IPS-18a (cell line): Measurements from ENCODE around the gene DLGAP1.
A peak's percentile ranks its signal among the peaks of the same experiment; 100 is the strongest.

ENCODE experiments used
- H3K27ac ChIP-seq: one replicate; pipeline ENCODE4 v1.5.1; 2013; ENCODE audit warnings: low read length
- H3K27me3 ChIP-seq: one replicate; pipeline ENCODE4 v1.6.1; 2013; ENCODE audit warnings: mild to moderate bottlenecking, low read length; ENCODE audit not compliant: control insufficient read depth, insufficient read depth
- H3K36me3 ChIP-seq: one replicate; pipeline ENCODE4 v1.6.1; 2013; ENCODE audit warnings: low read depth, low read length; ENCODE audit not compliant: control insufficient read depth
- H3K4me1 ChIP-seq: one replicate; pipeline ENCODE4 v1.6.1; 2013; ENCODE audit warnings: low read depth, low read length; ENCODE audit not compliant: control insufficient read depth
- H3K4me3 ChIP-seq: one replicate; pipeline ENCODE4 v1.5.1; 2013; ENCODE audit warnings: low read length
- H3K9ac ChIP-seq: one replicate; pipeline ENCODE4 v1.6.1; 2013; ENCODE audit warnings: mild to moderate bottlenecking, low read length, moderate library complexity
- H3K9me3 ChIP-seq: one replicate; pipeline ENCODE4 v1.6.1; 2013; ENCODE audit warnings: low read depth, low read length; ENCODE audit not compliant: control insufficient read depth

The DLGAP1 gene

GRCh38 chr18:3528231-3528630, 926.9 kb downstream of the DLGAP1 start:
- H3K4me3 ChIP-seq: no peak overlapping the region
- no peaks in the 10 kb centered on the region for H3K9me3 ChIP-seq
- H3K36me3 ChIP-seq: no peaks in the 10 kb centered on the region
- H3K27ac ChIP-seq: no peak overlapping the region
- peaks cover 23% of the 10 kb centered on the region for H3K4me1 ChIP-seq
- no peak overlapping the region for H3K9ac ChIP-seq
- no peaks in the 10 kb centered on the region for H3K27me3 ChIP-seq

- Histone ChIP-seq H3K27ac (peak overlapping the region; percentile 49), H3K9ac (peak overlapping the region; percentile 5), H3K36me3 (no peaks in the 10 kb centered on the region)
Measured at GRCh38 chr18:3526421-3527354, 928.4 kb downstream of the DLGAP1 start.

DNA sequence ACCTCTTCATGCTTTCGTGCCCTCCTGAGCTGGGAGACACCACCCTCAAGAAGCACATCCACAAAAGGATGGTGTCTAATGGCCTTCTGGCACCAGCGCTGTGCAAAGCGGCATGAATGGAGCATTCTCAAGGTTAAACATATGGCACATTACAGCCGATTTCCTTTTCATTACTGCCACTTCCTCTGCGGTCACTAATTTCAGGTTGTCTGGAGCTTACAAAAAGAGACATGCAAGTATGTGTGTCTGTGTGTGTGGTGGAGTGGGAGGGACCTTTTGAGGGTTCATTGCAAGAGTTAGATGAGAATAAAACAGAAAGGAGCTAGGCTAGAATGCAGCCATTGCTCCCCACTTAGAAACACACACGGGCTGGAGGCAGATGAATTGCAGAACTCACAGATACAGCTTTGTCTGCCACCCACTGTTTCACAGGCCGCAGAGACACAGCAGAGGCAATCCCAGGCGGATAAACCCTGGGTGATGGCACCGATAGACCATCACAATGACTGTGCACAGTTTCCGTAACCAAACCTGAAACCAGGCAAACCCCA, 929.2 kb downstream of the DLGAP1 start:
- Histone ChIP-seq H3K4me3 (no peak overlapping the region), H3K9me3 (no peaks in the 10 kb centered on the region), H3K9ac (no peak overlapping the region), H3K36me3 (no peaks in the 10 kb centered on the region), H3K27ac (no peak overlapping the region), H3K4me1 (peaks cover 26% of the 10 kb centered on the region), H3K27me3 (no peaks in the 10 kb centered on the region)

More at GRCh38 chr18:3526421-3527354, 928.4 kb downstream of the DLGAP1 start:
- Histone ChIP-seq H3K9me3 (no peaks in the 10 kb centered on the region), H3K4me3 (no peak overlapping the region), H3K4me1 (peaks cover 23% of the 10 kb centered on the region), H3K27me3 (no peaks in the 10 kb centered on the region)

DNA sequence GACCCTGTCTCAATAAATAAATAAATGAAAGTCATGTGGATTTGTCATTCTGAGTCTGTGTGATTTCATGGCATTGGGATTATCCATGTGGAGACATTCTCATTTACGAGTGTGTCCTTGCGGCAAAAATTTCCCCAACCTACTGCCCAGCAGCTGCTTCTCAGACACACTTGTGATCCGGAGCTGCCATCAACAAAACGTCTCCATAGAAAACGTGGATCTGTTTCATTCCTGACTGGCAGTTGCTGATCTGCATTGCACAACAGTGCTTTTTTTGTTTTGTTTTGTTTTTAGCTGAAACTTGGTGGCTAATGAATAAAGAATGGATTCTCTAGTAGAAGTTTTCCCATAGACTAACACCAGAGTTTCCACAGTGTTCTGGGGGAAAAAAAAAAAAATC, 930.4 kb downstream of the DLGAP1 start:
- H3K9me3 ChIP-seq: no peaks in the 10 kb centered on the region
- H3K4me1 ChIP-seq: peaks cover 37% of the 10 kb centered on the region
- no peaks in the 10 kb centered on the region for H3K36me3 ChIP-seq
- H3K9ac ChIP-seq: no peak overlapping the region
- H3K27me3 ChIP-seq: no peaks in the 10 kb centered on the region
- no peak overlapping the region for H3K27ac ChIP-seq
- no peak overlapping the region for H3K4me3 ChIP-seq

GRCh38 chr18:3520230-3521085, 934.6 kb downstream of the DLGAP1 start:
- H3K4me1 ChIP-seq: peaks cover 14% of the 10 kb centered on the region
- H3K27ac ChIP-seq: no peak overlapping the region
- no peaks in the 10 kb centered on the region for H3K27me3 ChIP-seq
- H3K9ac ChIP-seq: no peak overlapping the region
- H3K36me3 ChIP-seq: no peaks in the 10 kb centered on the region
- no peak overlapping the region for H3K4me3 ChIP-seq
- no peaks in the 10 kb centered on the region for H3K9me3 ChIP-seq

GRCh38 chr18:3514312-3515216, 940.5 kb downstream of the DLGAP1 start:
- Histone ChIP-seq H3K27me3 (no peaks in the 10 kb centered on the region), H3K4me1 (no peaks in the 10 kb centered on the region), H3K4me3 (no peak overlapping the region), H3K27ac (no peak overlapping the region), H3K36me3 (no peaks in the 10 kb centered on the region), H3K9me3 (no peaks in the 10 kb centered on the region), H3K9ac (no peak overlapping the region)

DNA sequence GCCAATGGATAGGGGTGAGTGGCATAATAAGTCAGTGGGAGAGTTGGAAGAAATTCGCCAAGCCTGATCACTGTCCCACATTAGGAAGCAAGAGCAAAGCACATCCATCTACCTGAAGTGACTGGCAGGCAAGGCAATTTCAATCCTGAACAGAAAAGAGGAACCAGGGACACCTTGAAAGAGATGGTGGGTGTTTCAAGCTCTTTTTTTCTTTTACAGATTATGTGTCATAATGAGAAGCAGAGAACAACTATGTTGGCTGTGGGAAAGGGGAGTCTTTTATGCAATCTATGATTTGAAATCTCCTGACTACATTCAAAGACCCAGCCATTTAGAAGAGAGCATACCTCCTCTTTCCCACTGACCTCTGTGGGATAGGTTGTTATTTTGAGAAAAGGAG, 941.6 kb downstream of the DLGAP1 start:
- Histone ChIP-seq H3K36me3 (no peaks in the 10 kb centered on the region), H3K27me3 (no peaks in the 10 kb centered on the region), H3K4me3 (no peak overlapping the region), H3K27ac (no peak overlapping the region), H3K9me3 (no peaks in the 10 kb centered on the region), H3K4me1 (peaks cover 8% of the 10 kb centered on the region), H3K9ac (no peak overlapping the region)

DNA sequence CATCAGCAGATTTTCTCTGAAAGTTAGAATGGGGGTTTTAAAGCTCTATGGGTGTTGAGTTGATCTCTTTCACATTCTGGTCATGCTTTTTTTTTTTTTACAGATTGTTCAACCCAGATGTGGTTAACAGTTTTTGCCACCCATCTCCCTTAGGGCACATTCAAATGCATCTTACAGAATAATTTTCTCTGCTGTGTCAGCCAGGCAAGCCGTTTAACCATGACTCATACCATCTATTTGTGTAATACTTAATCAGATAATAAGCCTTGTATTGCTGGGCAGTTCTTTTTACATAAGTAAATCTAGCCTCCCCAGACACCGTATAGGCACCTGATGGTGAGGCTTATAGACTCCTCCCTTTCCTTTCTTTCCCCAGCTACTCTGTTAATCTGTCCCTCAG, 943.1 kb downstream of the DLGAP1 start:
- Histone ChIP-seq H3K9ac (no peak overlapping the region), H3K4me1 (peaks cover 8% of the 10 kb centered on the region), H3K36me3 (no peaks in the 10 kb centered on the region), H3K27ac (no peak overlapping the region), H3K4me3 (no peak overlapping the region), H3K9me3 (no peaks in the 10 kb centered on the region), H3K27me3 (no peaks in the 10 kb centered on the region)

GRCh38 chr18:3510896-3511295, 944.2 kb downstream of the DLGAP1 start:
- H3K9ac ChIP-seq: no peak overlapping the region
- no peaks in the 10 kb centered on the region for H3K9me3 ChIP-seq
- H3K4me1 ChIP-seq: peaks cover 8% of the 10 kb centered on the region
- no peak overlapping the region for H3K27ac ChIP-seq
- no peaks in the 10 kb centered on the region for H3K27me3 ChIP-seq
- no peaks in the 10 kb centered on the region for H3K36me3 ChIP-seq
- H3K4me3 ChIP-seq: no peak overlapping the region

GRCh38 chr18:3510024-3510423, 945.1 kb downstream of the DLGAP1 start:
- Histone ChIP-seq H3K4me1 (peaks cover 8% of the 10 kb centered on the region), H3K4me3 (no peak overlapping the region), H3K9me3 (no peaks in the 10 kb centered on the region), H3K36me3 (no peaks in the 10 kb centered on the region), H3K9ac (no peak overlapping the region), H3K27me3 (no peaks in the 10 kb centered on the region), H3K27ac (no peak overlapping the region)
